SK-N-MC (cell line): ENCODE data around the gene PDZD4.

ENCODE experiments used
- EZH2 ChIP-seq: fragments of 200-600 bp; sonication (generic); IDR thresholded peaks from one replicate; pipeline ENCODE4 v1.6.1; 2017; ENCODE audit warnings: antibody characterized with exemption
- FOXP2 ChIP-seq: optimal IDR thresholded peaks from 2 replicates; pipeline ENCODE3; 2011; ENCODE audit warnings: mild to moderate bottlenecking, moderate library complexity; ENCODE audit not compliant: insufficient read depth; ENCODE audit errors: extremely low read length, control extremely low read depth

GRCh38 chrX:153845842-153846241 is 15.5 kb upstream of the PDZD4 start:
- TF ChIP-seq EZH2: no peak
- no peak for TF ChIP-seq FOXP2
